Caco-2 (cell line): ENCODE results near the gene LEKR1. TPM values are rescaled to one million over a fixed set of nuclear protein-coding genes. Genes with fewer than 3 reads are reported as not detected.
"Not testable (repeated sequence)": the region's sequence is repeated elsewhere in the genome, so short reads cannot be mapped to it uniquely, and the experiment has no call there.

ENCODE experiments used
- BruUV-seq: library from RNA; stranded (reverse); fragments of 400-500 nt; replicated peaks from 2 replicates; lab custom pipeline; 2021; lab: Mats Ljungman, UMichigan
- CTCF ChIA-PET: fragments of 300-600 bp; sonication (Branson Sonifier 250); formaldehyde crosslinking; loops from one replicate; lab custom pipeline; 2022; ENCODE audit warnings: antibody characterized with exemption; lab: Charles Lee
- POLR2A ChIA-PET: fragments of 300-600 bp; sonication (Branson Sonifier 250); formaldehyde crosslinking; loops from one replicate; lab custom pipeline; 2022; ENCODE audit warnings: antibody characterized with exemption; lab: Charles Lee
- DNase-seq, 2 experiments: peaks; one replicate each; pipeline versions ENCODE4 v3.0.0 to v3.0.0-alpha.2; 2020 to 2022
- H3K27me3 ChIP-seq: replicated peaks from 2 replicates; pipeline ENCODE4 v1.6.0; 2011; ENCODE audit warnings: low read length; ENCODE audit not compliant: control insufficient read depth, insufficient read depth
- H3K36me3 ChIP-seq: 2 replicates; pipeline ENCODE4 v1.5.1; 2011; ENCODE audit warnings: low read length; ENCODE audit not compliant: control insufficient read depth, insufficient read depth
- H3K4me1 ChIP-seq: fragments of 250-450 bp; sonication (Bioruptor Pico); 2 replicates; pipeline ENCODE4 v1.5.1; 2020; ENCODE audit warnings: mild to moderate bottlenecking
- H3K4me3 ChIP-seq: 2 replicates; pipeline ENCODE4 v1.5.1; 2011; ENCODE audit warnings: low read depth, mild to moderate bottlenecking, control low read depth, low read length
- H3K9me3 ChIP-seq: fragments of 250-450 bp; sonication (Bioruptor Pico); 2 replicates; pipeline ENCODE4 v1.5.1; 2020; ENCODE audit warnings: mild to moderate bottlenecking, moderate library complexity
- H3K27ac Mint-ChIP-seq: one replicate; pipeline ENCODE4 v1.8.0; 2022; ENCODE audit warnings: mixed read lengths; ENCODE audit not compliant: unreplicated experiment
- H3K27me3 Mint-ChIP-seq: one replicate; pipeline ENCODE4 v1.8.0; 2022; ENCODE audit warnings: mixed read lengths; ENCODE audit not compliant: insufficient read depth, unreplicated experiment
- H3K36me3 Mint-ChIP-seq: one replicate; pipeline ENCODE4 v1.8.0; 2022; ENCODE audit warnings: mild to moderate bottlenecking, mixed read lengths; ENCODE audit not compliant: insufficient read depth, unreplicated experiment
- H3K4me1 Mint-ChIP-seq: one replicate; pipeline ENCODE4 v1.8.0; 2022; ENCODE audit warnings: low read depth, mixed read lengths; ENCODE audit not compliant: unreplicated experiment
- H3K4me3 Mint-ChIP-seq: one replicate; pipeline ENCODE4 v1.8.0; 2022; ENCODE audit warnings: mild to moderate bottlenecking, moderate library complexity, mixed read lengths; ENCODE audit not compliant: unreplicated experiment
- H3K9me3 Mint-ChIP-seq: one replicate; pipeline ENCODE4 v1.8.0; 2022; ENCODE audit warnings: mixed read lengths; ENCODE audit not compliant: unreplicated experiment
- intact Hi-C: fragments of 100-400 bp; cut with micrococcal nuclease; formaldehyde crosslinking; loops from one replicate; pipeline ENCODE4 v1.10.0; 2022; ENCODE audit not compliant: unreplicated experiment
- total RNA-seq: library from RNA; stranded (reverse); gene quantifications from 2 replicates; pipeline ENCODE4 v1.2.3, GENCODE V29; 2022
- TF ChIP-seq, protein P1 (sequence below), 2 experiments: fragments of 200-600 bp in 1 of 2; IDR thresholded peaks; 1 replicate in 1 of 2; 2 replicates in 1 of 2; pipeline versions ENCODE4 v1.5.1 to v1.8.0; 2011 to 2022; ENCODE audit warnings: antibody characterized with exemption in 1 of 2, control low read depth in 1 of 2, inconsistent platforms in 1 of 2, low read depth in 1 of 2, low read length in 1 of 2, mild to moderate bottlenecking in 1 of 2, moderate library complexity in 1 of 2; ENCODE audit not compliant: insufficient read depth in 1 of 2, severe bottlenecking in 1 of 2, unreplicated experiment in 1 of 2

The LEKR1 gene
- total RNA-seq, 1 experiment from 2014 or later = 1.6 TPM

DNA sequence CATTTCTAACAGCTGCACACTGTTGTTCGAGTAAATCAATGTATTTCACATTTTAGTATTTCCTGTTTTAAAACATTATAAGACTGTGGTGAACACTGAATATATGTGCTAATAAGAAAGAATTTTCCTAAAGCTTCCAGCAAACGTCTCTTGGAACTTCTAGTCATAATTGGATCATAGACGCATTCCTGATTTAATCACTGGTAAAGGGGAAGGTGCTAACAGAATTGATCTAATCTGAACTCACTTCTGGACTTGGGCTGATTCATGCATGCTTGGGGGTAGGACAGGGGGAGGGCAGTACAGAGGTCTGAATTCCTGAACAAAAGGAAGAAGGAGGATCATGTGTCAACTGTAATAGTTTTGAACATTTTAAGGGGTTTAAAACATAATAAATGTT is 7.3 kb upstream of the LEKR1 start:
- Mint-ChIP-seq H3K27me3 (no peaks in the 10 kb centered on the region), H3K9me3 (no peaks in the 10 kb centered on the region), H3K36me3 (peaks cover 11% of the 10 kb centered on the region), H3K4me3 (peak overlapping the region; percentile 17), H3K27ac (peak overlapping the region; percentile 91), H3K4me1 (peaks cover 11% of the 10 kb centered on the region)
- Histone ChIP-seq H3K4me1 (peaks cover 26% of the 10 kb centered on the region), H3K27me3 (no peaks in the 10 kb centered on the region), H3K9me3 (no peaks in the 10 kb centered on the region), H3K36me3 (no peaks in the 10 kb centered on the region), H3K4me3 (no peak overlapping the region)
- ChIA-PET POLR2A (no interaction called here), CTCF (no interaction called here)
- DNase-seq = peak in 1 of 2 experiments; percentile 30
- intact Hi-C loops = loop anchor here (5.0 kb wide), 1 partner anchor 282 kb away; no protein-coding TSS in a partner anchor
- TF ChIP-seq, protein P1, sequence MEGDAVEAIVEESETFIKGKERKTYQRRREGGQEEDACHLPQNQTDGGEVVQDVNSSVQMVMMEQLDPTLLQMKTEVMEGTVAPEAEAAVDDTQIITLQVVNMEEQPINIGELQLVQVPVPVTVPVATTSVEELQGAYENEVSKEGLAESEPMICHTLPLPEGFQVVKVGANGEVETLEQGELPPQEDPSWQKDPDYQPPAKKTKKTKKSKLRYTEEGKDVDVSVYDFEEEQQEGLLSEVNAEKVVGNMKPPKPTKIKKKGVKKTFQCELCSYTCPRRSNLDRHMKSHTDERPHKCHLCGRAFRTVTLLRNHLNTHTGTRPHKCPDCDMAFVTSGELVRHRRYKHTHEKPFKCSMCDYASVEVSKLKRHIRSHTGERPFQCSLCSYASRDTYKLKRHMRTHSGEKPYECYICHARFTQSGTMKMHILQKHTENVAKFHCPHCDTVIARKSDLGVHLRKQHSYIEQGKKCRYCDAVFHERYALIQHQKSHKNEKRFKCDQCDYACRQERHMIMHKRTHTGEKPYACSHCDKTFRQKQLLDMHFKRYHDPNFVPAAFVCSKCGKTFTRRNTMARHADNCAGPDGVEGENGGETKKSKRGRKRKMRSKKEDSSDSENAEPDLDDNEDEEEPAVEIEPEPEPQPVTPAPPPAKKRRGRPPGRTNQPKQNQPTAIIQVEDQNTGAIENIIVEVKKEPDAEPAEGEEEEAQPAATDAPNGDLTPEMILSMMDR (IDR thresholded peaks at IDR 0.05; ENCODE audit: insufficient read depth in 1 of 2, low read depth in 1 of 2, low read length in 1 of 2, severe bottlenecking in 1 of 2, unreplicated experiment in 1 of 2) = no peak
- BruUV-seq = no TSS peak

DNA sequence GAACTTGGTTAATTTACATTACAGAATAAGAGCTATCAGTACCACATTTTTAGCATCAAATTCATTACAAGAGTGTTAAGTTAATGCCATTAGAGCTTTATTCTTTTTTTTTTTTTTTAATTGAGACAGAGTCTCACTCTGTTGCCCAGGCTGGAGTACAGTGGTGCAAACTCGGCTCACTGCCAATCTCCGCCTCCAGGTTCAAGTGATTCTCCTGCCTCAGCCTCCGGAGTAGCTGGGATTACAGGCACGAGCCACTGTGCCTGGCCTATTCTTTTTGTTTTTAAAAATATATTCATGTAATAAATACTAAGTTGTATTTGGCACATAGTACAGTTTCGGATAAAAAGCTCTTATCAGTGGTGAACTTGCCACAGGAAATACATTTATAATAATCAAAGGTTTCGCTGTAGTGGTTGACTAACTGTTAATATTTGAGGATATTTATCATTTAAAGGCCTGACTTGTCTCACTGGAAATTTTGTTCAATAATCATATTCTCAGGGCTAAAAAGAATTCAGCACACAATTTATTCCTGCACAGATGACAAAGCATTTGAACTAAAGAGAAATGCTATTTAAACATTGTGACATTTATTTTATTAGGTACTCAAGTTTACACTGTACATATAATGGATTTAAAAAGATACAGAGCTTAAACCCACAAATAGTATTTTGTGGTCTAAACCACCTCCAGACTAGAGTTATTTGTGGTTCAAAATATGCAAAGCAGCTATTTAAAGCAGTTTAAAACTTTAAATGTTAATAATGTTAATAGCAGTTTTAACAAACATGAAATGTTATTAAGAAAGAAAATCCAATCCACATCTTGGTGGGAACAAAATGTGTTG is 6.1 kb upstream of the LEKR1 start:
- BruUV-seq = no TSS peak
- peaks cover 17% of the 10 kb centered on the region for H3K4me1 Mint-ChIP-seq
- H3K36me3 Mint-ChIP-seq = peaks cover 11% of the 10 kb centered on the region
- intact Hi-C loops = loop anchor here (5.0 kb wide), 1 partner anchor 283 kb away; no protein-coding TSS in a partner anchor
- no peak overlapping the region for H3K4me3 Mint-ChIP-seq
- DNase-seq = no peak
- no peak overlapping the region for H3K4me3 ChIP-seq
- H3K27ac Mint-ChIP-seq = no peak overlapping the region
- no peaks in the 10 kb centered on the region for H3K27me3 Mint-ChIP-seq
- H3K4me1 ChIP-seq = peaks cover 37% of the 10 kb centered on the region
- no peaks in the 10 kb centered on the region for H3K36me3 ChIP-seq
- ChIA-PET POLR2A (no interaction called here), CTCF (no interaction called here)
- no peaks in the 10 kb centered on the region for H3K9me3 ChIP-seq
- TF ChIP-seq, protein P1 (IDR thresholded peaks at IDR 0.05; ENCODE audit: insufficient read depth in 1 of 2, low read depth in 1 of 2, low read length in 1 of 2, severe bottlenecking in 1 of 2, unreplicated experiment in 1 of 2) = no peak
- H3K9me3 Mint-ChIP-seq = no peaks in the 10 kb centered on the region
- no peaks in the 10 kb centered on the region for H3K27me3 ChIP-seq

DNA sequence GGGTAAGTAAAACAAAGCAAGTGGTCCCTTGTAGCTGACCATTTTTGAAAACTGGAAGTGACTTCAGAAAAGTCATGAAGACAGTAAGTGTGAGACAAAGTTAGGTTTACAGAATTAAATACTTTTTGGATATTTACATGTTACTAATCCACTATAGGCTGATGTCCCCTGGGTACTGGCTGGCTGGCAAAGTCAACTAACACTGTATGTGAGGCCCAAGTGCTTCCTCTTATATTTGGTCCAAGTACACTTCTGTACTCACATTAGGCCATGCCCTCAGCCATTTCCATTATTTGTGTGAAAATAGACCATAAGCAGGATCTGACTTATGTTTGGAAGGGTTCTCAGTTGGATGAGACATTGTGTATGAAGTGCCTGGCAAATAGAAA is 5.5 kb upstream of the LEKR1 start:
- Mint-ChIP-seq H3K36me3 (peaks cover 13% of the 10 kb centered on the region), H3K4me3 (no peak overlapping the region), H3K9me3 (no peaks in the 10 kb centered on the region), H3K27ac (no peak overlapping the region), H3K4me1 (peaks cover 22% of the 10 kb centered on the region), H3K27me3 (no peaks in the 10 kb centered on the region)
- DNase-seq = no peak
- peaks cover 39% of the 10 kb centered on the region for H3K4me1 ChIP-seq
- intact Hi-C loops = no loop called here
- H3K4me3 ChIP-seq = no peak overlapping the region
- BruUV-seq = no TSS peak
- TF ChIP-seq, protein P1 (IDR thresholded peaks at IDR 0.05; ENCODE audit: insufficient read depth in 1 of 2, low read depth in 1 of 2, low read length in 1 of 2, severe bottlenecking in 1 of 2, unreplicated experiment in 1 of 2) = no peak
- no peaks in the 10 kb centered on the region for H3K36me3 ChIP-seq
- H3K27me3 ChIP-seq = no peaks in the 10 kb centered on the region
- CTCF ChIA-PET = no interaction called here
- no peaks in the 10 kb centered on the region for H3K9me3 ChIP-seq
- POLR2A ChIA-PET = no interaction called here

DNA sequence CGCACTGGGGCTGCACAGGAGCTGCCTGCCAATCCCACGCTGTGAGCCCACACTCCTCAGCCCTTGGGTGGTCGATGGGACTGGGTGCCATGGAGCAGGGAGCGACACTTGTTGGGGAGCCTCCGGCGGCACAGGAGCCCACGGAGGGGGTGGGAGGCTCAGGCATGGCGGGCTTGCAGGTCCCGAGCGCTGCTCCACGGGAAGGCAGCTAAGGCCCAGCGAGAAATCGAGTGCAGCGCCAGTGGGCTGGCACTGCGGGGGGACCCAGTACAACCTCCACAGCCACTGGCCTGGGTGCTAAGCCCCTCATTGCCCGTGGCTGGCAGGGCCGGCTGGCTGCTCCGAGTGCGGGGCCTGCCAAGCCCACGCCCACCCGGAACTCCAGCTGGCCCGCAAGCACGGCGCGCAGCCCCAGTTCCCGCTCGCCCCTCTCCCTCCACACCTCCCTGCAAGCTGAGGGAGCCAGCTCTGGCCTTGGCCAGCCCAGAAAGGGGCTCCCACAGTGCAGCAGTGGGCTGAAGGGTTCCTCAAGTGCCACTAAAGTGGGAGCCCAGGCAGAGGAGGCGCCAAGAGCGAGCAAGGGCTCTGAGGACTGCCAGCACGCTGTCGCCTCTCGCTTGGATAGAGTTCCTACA is 3.4 kb upstream of the LEKR1 start:
- intact Hi-C loops, H3K9me3 Mint-ChIP-seq, H3K27me3 Mint-ChIP-seq: not testable (repeated sequence)

More for the DNA sequence above, 3.4 kb upstream of the LEKR1 start:
- Mint-ChIP-seq H3K27ac (peak overlapping the region; percentile 100), H3K36me3 (peaks cover 18% of the 10 kb centered on the region), H3K4me1 (peaks cover 25% of the 10 kb centered on the region)
- H3K36me3 ChIP-seq, H3K9me3 ChIP-seq, DNase-seq, CTCF ChIA-PET, H3K4me3 Mint-ChIP-seq, H3K4me3 ChIP-seq, BruUV-seq, H3K27me3 ChIP-seq, POLR2A ChIA-PET: not testable (repeated sequence)
- peaks cover 42% of the 10 kb centered on the region for H3K4me1 ChIP-seq
